SK-N-SH (cell line): ENCODE measurements around the gene KLHL17.

ENCODE experiments used
- EP300 ChIP-seq, 2 experiments: IDR thresholded peaks; 2 replicates each; pipeline versions ENCODE4 v1.4.0 to v1.6.1; 2012; ENCODE audit warnings: borderline replicate concordance in 1 of 2, low read depth in 1 of 2, low read length in 1 of 2
- GABPA ChIP-seq: IDR thresholded peaks from 2 replicates; pipeline ENCODE4 v1.4.0; 2012; ENCODE audit warnings: low read depth, mild to moderate bottlenecking
- GATA2 ChIP-seq: sonication (generic); formaldehyde crosslinking; IDR thresholded peaks from 2 replicates; pipeline ENCODE4 v1.5.0; 2020; ENCODE audit warnings: mild to moderate bottlenecking, missing genetic modification reagents
- JUND ChIP-seq: IDR thresholded peaks from 2 replicates; pipeline ENCODE4 v1.4.0; 2012
- NRF1 ChIP-seq: IDR thresholded peaks from 2 replicates; pipeline ENCODE4 v1.6.1; 2012; ENCODE audit warnings: low read depth, mild to moderate bottlenecking, low read length
- RAD21 ChIP-seq: IDR thresholded peaks from 2 replicates; pipeline ENCODE4 v1.6.1; 2012; ENCODE audit warnings: mild to moderate bottlenecking, low read length
- RFX5 ChIP-seq: IDR thresholded peaks from 2 replicates; pipeline ENCODE4 v1.6.1; 2012; ENCODE audit warnings: mild to moderate bottlenecking, improper control_type of control experiment, low read length
- RXRA ChIP-seq: IDR thresholded peaks from 2 replicates; pipeline ENCODE4 v1.4.0; 2012; ENCODE audit warnings: low read depth, mild to moderate bottlenecking, borderline replicate concordance
- TAF1 ChIP-seq: IDR thresholded peaks from 2 replicates; pipeline ENCODE4 v1.6.1; 2012; ENCODE audit warnings: low read depth, mild to moderate bottlenecking, low read length, moderate library complexity, borderline replicate concordance
- YY1 ChIP-seq: IDR thresholded peaks from 2 replicates; pipeline ENCODE4 v1.4.0; 2012; ENCODE audit warnings: low read depth, mild to moderate bottlenecking
- ZBTB33 ChIP-seq: IDR thresholded peaks from 2 replicates; pipeline ENCODE4 v1.4.0; 2012; ENCODE audit warnings: low read depth, borderline replicate concordance
- TF ChIP-seq, protein P1 (sequence below): IDR thresholded peaks from 2 replicates; pipeline ENCODE4; 2012
- TF ChIP-seq, protein P2 (sequence below): fragments of 200-600 bp; sonication (generic); IDR thresholded peaks from 2 replicates; pipeline ENCODE4 v1.6.1; 2017; ENCODE audit warnings: antibody characterized with exemption, mild to moderate bottlenecking, moderate library complexity

DNA sequence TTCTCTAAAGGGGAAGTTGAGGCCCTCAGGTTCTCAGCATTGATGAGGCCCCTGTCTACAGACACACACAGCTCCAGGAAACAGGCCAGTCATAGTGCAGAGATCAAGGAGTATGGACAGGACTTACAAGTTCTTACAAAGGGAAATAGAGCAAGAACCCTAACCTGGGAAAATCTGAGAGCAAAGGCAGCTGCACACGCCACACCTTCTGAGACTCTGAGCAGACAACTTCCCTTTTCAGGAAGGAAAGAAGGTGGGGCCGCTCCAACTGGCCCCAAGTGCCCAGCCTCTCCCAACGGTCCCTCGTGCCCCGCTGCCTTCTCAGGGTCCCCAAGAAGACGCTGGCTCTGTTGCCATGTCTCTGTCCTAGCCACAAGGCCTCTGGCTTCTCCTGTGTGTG is 4.9 kb upstream of the KLHL17 start:
- TF ChIP-seq JUND (no peak), GATA2 (CRISPR knock-in tag) (no peak), EP300 (IDR thresholded peaks at IDR 0.05; ENCODE audit: borderline replicate concordance in 1 of 2, low read depth in 1 of 2, low read length in 1 of 2) (no peak), YY1 (no peak), RAD21 (no peak), NRF1 (no peak), ZBTB33 (no peak), TAF1 (no peak), RFX5 (no peak), GABPA (no peak), RXRA (no peak)
- TF ChIP-seq, protein P1, sequence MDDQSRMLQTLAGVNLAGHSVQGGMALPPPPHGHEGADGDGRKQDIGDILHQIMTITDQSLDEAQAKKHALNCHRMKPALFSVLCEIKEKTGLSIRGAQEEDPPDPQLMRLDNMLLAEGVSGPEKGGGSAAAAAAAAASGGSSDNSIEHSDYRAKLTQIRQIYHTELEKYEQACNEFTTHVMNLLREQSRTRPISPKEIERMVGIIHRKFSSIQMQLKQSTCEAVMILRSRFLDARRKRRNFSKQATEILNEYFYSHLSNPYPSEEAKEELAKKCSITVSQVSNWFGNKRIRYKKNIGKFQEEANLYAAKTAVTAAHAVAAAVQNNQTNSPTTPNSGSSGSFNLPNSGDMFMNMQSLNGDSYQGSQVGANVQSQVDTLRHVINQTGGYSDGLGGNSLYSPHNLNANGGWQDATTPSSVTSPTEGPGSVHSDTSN = no peak
- TF ChIP-seq, protein P2, sequence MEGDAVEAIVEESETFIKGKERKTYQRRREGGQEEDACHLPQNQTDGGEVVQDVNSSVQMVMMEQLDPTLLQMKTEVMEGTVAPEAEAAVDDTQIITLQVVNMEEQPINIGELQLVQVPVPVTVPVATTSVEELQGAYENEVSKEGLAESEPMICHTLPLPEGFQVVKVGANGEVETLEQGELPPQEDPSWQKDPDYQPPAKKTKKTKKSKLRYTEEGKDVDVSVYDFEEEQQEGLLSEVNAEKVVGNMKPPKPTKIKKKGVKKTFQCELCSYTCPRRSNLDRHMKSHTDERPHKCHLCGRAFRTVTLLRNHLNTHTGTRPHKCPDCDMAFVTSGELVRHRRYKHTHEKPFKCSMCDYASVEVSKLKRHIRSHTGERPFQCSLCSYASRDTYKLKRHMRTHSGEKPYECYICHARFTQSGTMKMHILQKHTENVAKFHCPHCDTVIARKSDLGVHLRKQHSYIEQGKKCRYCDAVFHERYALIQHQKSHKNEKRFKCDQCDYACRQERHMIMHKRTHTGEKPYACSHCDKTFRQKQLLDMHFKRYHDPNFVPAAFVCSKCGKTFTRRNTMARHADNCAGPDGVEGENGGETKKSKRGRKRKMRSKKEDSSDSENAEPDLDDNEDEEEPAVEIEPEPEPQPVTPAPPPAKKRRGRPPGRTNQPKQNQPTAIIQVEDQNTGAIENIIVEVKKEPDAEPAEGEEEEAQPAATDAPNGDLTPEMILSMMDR = no peak
